Cardiac fibroblast (primary cell): ENCODE data around the gene CFAP46.
"Not testable (repeated sequence)": the region's sequence is repeated elsewhere in the genome, so short reads cannot be mapped to it uniquely, and the experiment has no call there.

Source experiments
- DNase-seq, 2 donors: peaks; one replicate each; pipeline versions ENCODE4 v3.0.0 to v3.0.0-alpha.2; 2010; ENCODE audit warnings: low read depth in 2 of 2
- H3K4me3 ChIP-seq, 2 donors: replicated peaks in 1 of 2; 1 replicate in 1 of 2; 2 replicates in 1 of 2; pipeline ENCODE4 v1.5.1; 2011; ENCODE audit warnings: low read depth in 2 of 2, low read length in 2 of 2, mild to moderate bottlenecking in 2 of 2, moderate library complexity in 1 of 2
- CTCF ChIP-seq: IDR thresholded peaks from one replicate; pipeline ENCODE4 v1.5.1; 2011; ENCODE audit warnings: low read depth, mild to moderate bottlenecking, low read length, inconsistent platforms

The CFAP46 gene

GRCh38 chr10:132906836-132907235 is 35.5 kb downstream of the CFAP46 start:
- no peak for DNase-seq
- TF ChIP-seq CTCF = no peak
- no peak overlapping the region for H3K4me3 ChIP-seq

GRCh38 chr10:132906106-132906505 is 36.3 kb downstream of the CFAP46 start:
- DNase-seq = no peak
- TF ChIP-seq CTCF = no peak
- no peak overlapping the region for H3K4me3 ChIP-seq

GRCh38 chr10:132905661-132906060 is 36.7 kb downstream of the CFAP46 start:
- TF ChIP-seq CTCF = no peak
- no peak for DNase-seq

GRCh38 chr10:132904814-132905649 is 37.3 kb downstream of the CFAP46 start:
- H3K4me3 ChIP-seq = no peak overlapping the region
- no peak for TF ChIP-seq CTCF
- DNase-seq = no peak

More at GRCh38 chr10:132905661-132906060, 36.7 kb downstream of the CFAP46 start:
- no peak overlapping the region for H3K4me3 ChIP-seq

GRCh38 chr10:132904181-132904813 is 38.1 kb downstream of the CFAP46 start:
- peak; percentile 43 for DNase-seq
- no peak overlapping the region for H3K4me3 ChIP-seq
- TF ChIP-seq CTCF = peak; percentile 82

GRCh38 chr10:132902656-132903575 is 39.5 kb downstream of the CFAP46 start:
- not testable (repeated sequence) for H3K4me3 ChIP-seq, DNase-seq
